ENCODE data around the gene ATN1.
A peak's percentile ranks its signal among the peaks of the same experiment; 100 is the strongest.

Gene ATN1

GRCh38 chr12:6964605-6965025 lies 36.9 kb downstream of the ATN1 start:
- TF ChIP-seq CTCF (IDR thresholded peaks at IDR 0.05; ENCODE audit: extremely low read depth, missing control alignments): no peak

DNA sequence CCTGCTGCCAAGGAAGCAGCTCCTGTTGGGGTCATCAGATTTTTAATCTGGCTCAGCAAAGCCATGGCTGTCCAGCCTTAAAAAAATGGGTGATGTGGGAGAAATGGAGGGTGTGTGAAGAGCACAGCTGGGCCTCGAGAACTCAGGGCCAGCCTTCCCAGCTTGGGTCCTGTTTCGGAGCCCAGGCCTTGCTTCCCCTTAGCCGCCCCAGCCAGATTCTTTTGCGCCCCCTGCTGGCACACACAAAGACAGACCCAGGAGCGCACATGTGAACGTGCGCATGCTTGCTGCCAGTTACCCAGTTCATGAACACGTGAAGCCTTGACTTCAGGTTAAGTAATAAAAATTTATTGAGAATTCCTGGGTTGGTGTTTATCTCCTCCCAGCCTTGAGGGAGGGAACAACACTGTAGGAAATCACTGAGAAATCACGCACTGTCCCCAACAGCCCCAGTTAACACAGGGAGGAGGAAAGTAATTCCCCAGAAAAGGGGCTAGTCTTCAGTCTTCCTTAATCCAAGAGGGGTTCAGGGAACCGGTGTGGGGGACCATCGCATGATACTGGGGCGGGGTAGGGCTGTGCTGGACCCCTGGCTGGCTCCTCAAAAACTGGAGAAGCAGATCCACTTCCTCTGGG lies 37.4 kb downstream of the ATN1 start:
- DNase-seq (ENCODE audit: low spot score): peak; percentile 82
- peak; percentile 91 for TF ChIP-seq CTCF (IDR thresholded peaks at IDR 0.05; ENCODE audit: extremely low read depth, missing control alignments)

More at GRCh38 chr12:6964605-6965025, 36.9 kb downstream of the ATN1 start:
- no peak for DNase-seq (ENCODE audit: low spot score)

- DNase-seq (ENCODE audit: low spot score): no peak
These were observed 38.0 kb downstream of the ATN1 start for GRCh38 chr12:6965714-6966113.

DNA sequence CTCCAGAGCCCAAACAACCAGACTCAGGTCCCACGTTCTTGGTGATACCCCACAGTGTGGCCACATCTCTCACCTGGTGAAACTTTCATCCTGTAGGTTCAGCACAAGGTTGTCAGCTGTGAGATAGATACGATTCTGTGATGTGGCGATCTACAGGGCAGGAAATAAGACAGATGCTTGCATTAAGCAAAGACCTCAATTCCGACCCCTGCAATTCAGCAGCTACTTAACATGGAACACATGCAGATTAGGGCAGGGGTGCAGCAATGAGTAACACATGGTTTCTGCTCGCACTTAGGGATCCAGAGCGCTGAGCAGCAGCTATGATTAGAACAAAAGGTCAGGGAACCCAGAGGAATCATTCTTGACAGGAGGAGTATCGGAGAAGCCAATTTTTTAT lies 38.6 kb downstream of the ATN1 start:
- no peak for TF ChIP-seq CTCF (IDR thresholded peaks at IDR 0.05; ENCODE audit: extremely low read depth, missing control alignments)
- no peak for DNase-seq (ENCODE audit: low spot score)

More at GRCh38 chr12:6965714-6966113, 38.0 kb downstream of the ATN1 start:
- TF ChIP-seq CTCF (IDR thresholded peaks at IDR 0.05; ENCODE audit: extremely low read depth, missing control alignments): no peak

DNA sequence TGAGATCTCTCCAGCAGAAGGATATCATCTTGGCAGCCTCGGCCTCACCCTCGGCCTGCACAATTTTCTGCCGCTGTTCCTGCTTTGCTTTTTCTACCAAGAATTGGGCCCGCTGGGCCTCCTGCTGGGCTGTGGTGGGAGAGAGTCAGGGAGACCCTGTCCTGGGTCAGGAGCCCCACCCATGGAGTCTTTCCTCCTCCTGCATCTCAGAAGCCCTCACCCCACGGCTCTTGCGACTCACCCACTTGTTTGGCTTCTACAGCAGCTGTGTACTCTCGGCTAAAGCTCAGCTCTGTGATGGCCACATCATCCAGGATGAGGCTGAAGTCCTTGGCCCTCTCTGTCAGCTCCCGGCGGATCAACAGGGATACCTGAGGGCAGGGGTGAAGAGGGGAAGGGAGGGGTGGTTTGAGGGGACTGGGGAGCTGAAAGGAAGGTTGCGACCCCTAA lies 39.9 kb downstream of the ATN1 start:
- no peak for TF ChIP-seq CTCF (IDR thresholded peaks at IDR 0.05; ENCODE audit: extremely low read depth, missing control alignments)
- no peak for DNase-seq (ENCODE audit: low spot score)

GRCh38 chr12:6968426-6968825 lies 40.7 kb downstream of the ATN1 start:
- no peak for TF ChIP-seq CTCF (IDR thresholded peaks at IDR 0.05; ENCODE audit: extremely low read depth, missing control alignments)

GRCh38 chr12:6970096-6970527 lies 42.4 kb downstream of the ATN1 start:
- no peak for TF ChIP-seq CTCF (IDR thresholded peaks at IDR 0.05; ENCODE audit: extremely low read depth, missing control alignments)

More at GRCh38 chr12:6968426-6968825, 40.7 kb downstream of the ATN1 start:
- DNase-seq (ENCODE audit: low spot score): no peak

More at GRCh38 chr12:6970096-6970527, 42.4 kb downstream of the ATN1 start:
- peak; percentile 8 for DNase-seq (ENCODE audit: low spot score)
